GF-D8 (cell line): Measurements from ENCODE around the gene RNF44.
A peak's percentile ranks its signal among the peaks of the same experiment; 100 is the strongest.
"Not testable (repeated sequence)": the region's sequence is repeated elsewhere in the genome, so short reads cannot be mapped to it uniquely, and the experiment has no call there.

ENCODE experiments used
- DNase-seq: peaks from one replicate; lab custom pipeline; 2025; lab: John Stamatoyannopoulos, UW

RNF44 gene

GRCh38 chr5:176550937-176551336, 13.7 kb upstream of the RNF44 start:
- DNase-seq, result not testable (repeated sequence)

- DNase-seq, result no peak
Observed at GRCh38 chr5:176550275-176550831, 13.2 kb upstream of the RNF44 start.

- no peak for DNase-seq
Observed at GRCh38 chr5:176549871-176550270, 12.7 kb upstream of the RNF44 start.

- no peak for DNase-seq
Observed at GRCh38 chr5:176548967-176549444, 11.8 kb upstream of the RNF44 start, which contains the start of gene CDHR2. TSS of gene CDHR2 (plus strand) at chr5:176549342. CDS start at chr5:176565353, 16,011 bp downstream.

- DNase-seq, result no peak
Observed at GRCh38 chr5:176547802-176548201, 10.6 kb upstream of the RNF44 start.

- DNase-seq, result no peak
Observed at GRCh38 chr5:176545737-176546509, 8.7 kb upstream of the RNF44 start.

GRCh38 chr5:176545388-176545736, 8.2 kb upstream of the RNF44 start:
- DNase-seq, result no peak

- peak; percentile 48 for DNase-seq
Observed at GRCh38 chr5:176543428-176544182, 6.4 kb upstream of the RNF44 start.

GRCh38 chr5:176542596-176543427, 5.6 kb upstream of the RNF44 start:
- DNase-seq, result no peak

GRCh38 chr5:176542135-176542595, 5.0 kb upstream of the RNF44 start:
- peak; percentile 29 for DNase-seq

GRCh38 chr5:176541338-176542134, 4.3 kb upstream of the RNF44 start:
- peak; percentile 66 for DNase-seq

- DNase-seq, result no peak
Observed at GRCh38 chr5:176540956-176541337, 3.7 kb upstream of the RNF44 start.

- DNase-seq, result no peak
Observed at GRCh38 chr5:176540476-176540899, 3.3 kb upstream of the RNF44 start.

GRCh38 chr5:176538989-176539384, 1.8 kb upstream of the RNF44 start:
- DNase-seq, result no peak

GRCh38 chr5:176538230-176538988, 1.2 kb upstream of the RNF44 start:
- DNase-seq, result no peak

GRCh38 chr5:176537554-176538229, 490 bp upstream of the RNF44 start:
- peak; percentile 98 for DNase-seq

- peak; percentile 58 for DNase-seq
Observed at GRCh38 chr5:176536132-176536901, 885 bp downstream of the RNF44 start.

GRCh38 chr5:176535664-176536131, 1.5 kb downstream of the RNF44 start:
- DNase-seq, result peak; percentile 53
